Spleen (tissue), 11 donors: Measurements from ENCODE around the gene MCM9. TPM values are rescaled to one million over a fixed set of nuclear protein-coding genes. Genes with fewer than 3 reads are reported as not detected.
A peak's percentile ranks its signal among the peaks of the same experiment; 100 is the strongest.

Source experiments
- DNase-seq: peaks from one replicate; pipeline ENCODE4 v3.0.0-alpha.2; 2020
- H3K27ac ChIP-seq, 8 donors: fragments of 200-600 bp; sonication (generic) in 7 of 8; 1 replicate in 4 of 8; 2 replicates in 4 of 8; pipeline versions ENCODE4 v1.5.0 to v1.8.0; 2016 to 2021; ENCODE audit warnings: inconsistent platforms in 4 of 8, mild to moderate bottlenecking in 4 of 8, moderate library complexity in 1 of 8
- H3K27me3 ChIP-seq, 7 donors: fragments of 200-600 bp; sonication (generic) in 6 of 7; replicated peaks in 1 of 7; 1 replicate in 4 of 7; 2 replicates in 3 of 7; pipeline versions ENCODE4 v1.5.0 to v1.8.0; 2016 to 2021; ENCODE audit warnings: inconsistent platforms in 3 of 7, mild to moderate bottlenecking in 1 of 7
- H3K36me3 ChIP-seq, 6 donors: fragments of 200-600 bp; sonication (generic) in 5 of 6; 1 replicate in 4 of 6; 2 replicates in 2 of 6; pipeline versions ENCODE4 v1.5.0 to v1.8.0; 2016 to 2021; ENCODE audit warnings: inconsistent platforms in 2 of 6
- H3K4me1 ChIP-seq, 6 donors: fragments of 200-600 bp; sonication (generic) in 5 of 6; 1 replicate in 3 of 6; 2 replicates in 3 of 6; pipeline versions ENCODE4 v1.5.0 to v1.8.0; 2016 to 2021; ENCODE audit warnings: inconsistent platforms in 3 of 6
- H3K4me3 ChIP-seq, 8 donors: fragments of 200-600 bp; sonication (generic) in 7 of 8; 1 replicate in 4 of 8; 2 replicates in 4 of 8; pipeline versions ENCODE4 v1.5.0 to v1.8.0; 2016 to 2021; ENCODE audit warnings: inconsistent platforms in 4 of 8, mild to moderate bottlenecking in 4 of 8, moderate library complexity in 2 of 8
- H3K9me3 ChIP-seq, 8 donors: fragments of 200-600 bp; sonication (generic) in 7 of 8; 1 replicate in 4 of 8; 2 replicates in 4 of 8; pipeline versions ENCODE4 v1.5.0 to v1.8.0; 2016 to 2021; ENCODE audit warnings: inconsistent platforms in 4 of 8
- POLR2A ChIP-seq, 3 donors: fragments of 450-650 bp; IDR thresholded peaks; one replicate each; pipeline ENCODE4 v1.5.1; 2017; ENCODE audit warnings: antibody characterized with exemption in 3 of 3, mild to moderate bottlenecking in 1 of 3
- POLR2AphosphoS5 ChIP-seq, 3 donors: sonication (generic); formaldehyde crosslinking; IDR thresholded peaks; one replicate each; pipeline ENCODE4 v1.5.1; 2017; ENCODE audit warnings: antibody characterized with exemption in 3 of 3
- WGBS, 5 donors: extraction: QIAGEN DNeasy Blood & Tissue Kit in 3 of 5; methylation state at CpG; one replicate each; pipeline versions ENCODE4 v1.1.5 to v1.1.7; 2013 to 2018; 5-methylcytosine and 5-hydroxymethylcytosine counted together
- intact Hi-C: fragments of 100-400 bp; cut with DNase I; formaldehyde crosslinking; loops from one replicate; pipeline ENCODE4 v1.15.0; 2023; ENCODE audit warnings: low total_unique reads
- polyA plus RNA-seq, 3 donors: library from polyadenylated mRNA; stranded (reverse); fragments of 200-250 nt; gene quantifications; one replicate each; pipeline ENCODE4 v1.2.1, GENCODE V29; 2013
- total RNA-seq, 7 donors: library from RNA; depleted of rRNA in 3 of 7; stranded (reverse); fragments of >200 nt in 3 of 7; fragmentation: NEBNext Ultra II Directional in 4 of 7; extraction: Animal tissue kit (Norgen Biotek cat#: 25700) in 4 of 7; gene quantifications; one replicate each; pipeline versions ENCODE4 v1.1.0 to v1.2.1, GENCODE V29; 2016 to 2021
- TF ChIP-seq, protein P1 (sequence below), 11 experiments: fragments of 200-600 bp in 7 of 11; fragments of 450-650 bp in 4 of 11; sonication (generic) in 4 of 11; IDR thresholded peaks in 8 of 11; conservative IDR thresholded peaks in 3 of 11; 1 replicate in 7 of 11; 2 replicates in 4 of 11; pipeline versions ENCODE4 v1.4.0 to v1.8.0; 2016 to 2021; ENCODE audit warnings: antibody characterized with exemption in 11 of 11, inconsistent platforms in 4 of 11, mild to moderate bottlenecking in 1 of 11
- donor health status: healthy with polysubstance abuse.
- donor health status: DM: no; HTN: no; CAD: no; lungs with moderate emphysema.
- donor health status: DM: no; HTN: no; CAD: no.
- donor health status: Bipolar disorder and iron deficiency.
- donor health status: healthy.
- donor health status: DM: no; HTN: no; CAD: no.
- donor health status: DM: yes; HTN: yes; CAD: no.

The MCM9 gene
- total and polyA plus RNA-seq, 10 donors: 3.7 to 33.6 (median 21.5) TPM

DNA sequence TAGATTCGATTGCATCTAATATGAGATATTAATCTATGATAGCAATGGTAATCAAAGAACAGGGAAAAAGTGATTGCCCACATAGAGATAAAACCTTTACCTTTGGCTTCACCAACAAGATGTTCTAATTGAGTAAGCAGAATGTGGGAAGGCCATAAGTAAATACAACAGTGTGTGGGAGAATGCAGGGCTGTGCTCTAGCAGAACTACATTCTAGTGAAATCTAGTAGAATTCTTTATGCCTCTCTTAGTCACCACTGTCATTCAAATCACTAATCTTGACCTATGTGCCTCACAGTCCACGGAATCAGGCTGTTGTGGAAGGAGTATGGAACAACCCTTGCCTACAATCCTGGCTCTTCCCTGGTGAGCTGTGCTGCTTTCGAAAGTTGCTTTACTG is 30.4 kb upstream of the MCM9 start:
- intact Hi-C loops: loop anchor here (5.0 kb wide), 1 partner anchor 142 kb away; no protein-coding TSS in a partner anchor
- H3K27ac ChIP-seq: no peak overlapping the region
- H3K36me3 ChIP-seq: no peaks in the 10 kb centered on the region
- no peak for DNase-seq
- TF ChIP-seq POLR2A (IDR thresholded peaks at IDR 0.05) (no peak), POLR2AphosphoS5 (IDR thresholded peaks at IDR 0.05) (no peak)
- TF ChIP-seq, protein P1, sequence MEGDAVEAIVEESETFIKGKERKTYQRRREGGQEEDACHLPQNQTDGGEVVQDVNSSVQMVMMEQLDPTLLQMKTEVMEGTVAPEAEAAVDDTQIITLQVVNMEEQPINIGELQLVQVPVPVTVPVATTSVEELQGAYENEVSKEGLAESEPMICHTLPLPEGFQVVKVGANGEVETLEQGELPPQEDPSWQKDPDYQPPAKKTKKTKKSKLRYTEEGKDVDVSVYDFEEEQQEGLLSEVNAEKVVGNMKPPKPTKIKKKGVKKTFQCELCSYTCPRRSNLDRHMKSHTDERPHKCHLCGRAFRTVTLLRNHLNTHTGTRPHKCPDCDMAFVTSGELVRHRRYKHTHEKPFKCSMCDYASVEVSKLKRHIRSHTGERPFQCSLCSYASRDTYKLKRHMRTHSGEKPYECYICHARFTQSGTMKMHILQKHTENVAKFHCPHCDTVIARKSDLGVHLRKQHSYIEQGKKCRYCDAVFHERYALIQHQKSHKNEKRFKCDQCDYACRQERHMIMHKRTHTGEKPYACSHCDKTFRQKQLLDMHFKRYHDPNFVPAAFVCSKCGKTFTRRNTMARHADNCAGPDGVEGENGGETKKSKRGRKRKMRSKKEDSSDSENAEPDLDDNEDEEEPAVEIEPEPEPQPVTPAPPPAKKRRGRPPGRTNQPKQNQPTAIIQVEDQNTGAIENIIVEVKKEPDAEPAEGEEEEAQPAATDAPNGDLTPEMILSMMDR (IDR thresholded peaks at IDR 0.05 in 8 of 11, conservative IDR thresholded peaks at IDR 0.05 in 3 of 11): no peak
- H3K4me1 ChIP-seq: no peaks in the 10 kb centered on the region
- no peak overlapping the region for H3K4me3 ChIP-seq
- H3K9me3 ChIP-seq: no peaks in the 10 kb centered on the region
- WGBS, 5 donors: 85 to 93% (median 92%) methylated on average over 3 of the region's 3 CpGs
- H3K27me3 ChIP-seq: no peaks in the 10 kb centered on the region

DNA sequence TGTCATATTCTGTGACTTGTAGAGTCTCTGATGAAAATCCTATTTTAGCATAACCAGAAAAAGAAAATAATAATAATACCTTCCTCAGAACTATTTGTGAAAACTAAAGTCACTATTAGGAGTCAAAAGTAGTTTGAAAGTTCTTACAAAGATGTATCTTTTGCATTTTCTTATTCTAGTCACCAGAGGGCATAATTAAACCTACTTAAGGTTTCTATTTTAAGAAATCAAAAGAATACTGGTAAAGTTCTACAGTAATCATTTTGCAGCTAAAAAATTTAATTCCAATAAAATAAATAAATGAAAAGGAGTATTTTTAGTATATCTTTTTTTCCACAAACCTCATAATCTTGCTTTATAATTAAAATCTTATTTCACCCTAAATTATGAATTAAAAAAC is 28.0 kb upstream of the MCM9 start:
- no peak for TF ChIP-seq POLR2A (IDR thresholded peaks at IDR 0.05)
- TF ChIP-seq, protein P1 (IDR thresholded peaks at IDR 0.05 in 8 of 11, conservative IDR thresholded peaks at IDR 0.05 in 3 of 11): peak in 3 of 11 experiments; percentile 11 to 21 (median 13)
- Histone ChIP-seq H3K9me3 (no peaks in the 10 kb centered on the region), H3K27me3 (no peaks in the 10 kb centered on the region), H3K4me3 (no peak overlapping the region), H3K4me1 (no peaks in the 10 kb centered on the region), H3K27ac (no peak overlapping the region), H3K36me3 (no peaks in the 10 kb centered on the region)
- DNase-seq: no peak
- intact Hi-C loops: no loop called here

DNA sequence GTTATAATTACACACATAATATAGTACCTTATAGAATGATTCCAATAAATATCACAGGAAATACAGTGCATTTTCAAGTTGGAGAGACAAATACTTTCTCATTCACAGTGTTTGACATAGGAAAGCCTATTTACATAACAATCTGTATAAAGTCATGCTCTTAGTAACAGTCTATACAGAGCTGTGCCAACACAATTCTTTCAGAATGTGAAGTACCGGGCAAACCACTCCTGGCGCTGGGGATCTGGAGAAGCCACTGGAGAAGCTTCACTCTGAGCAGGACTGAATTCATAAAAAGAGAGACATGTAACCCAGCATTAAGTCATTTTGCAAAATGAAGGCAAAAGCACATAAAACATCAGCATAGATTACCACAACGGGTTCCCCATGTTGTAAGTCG is 24.9 kb upstream of the MCM9 start:
- intact Hi-C loops: no loop called here
- WGBS, 5 donors: 87 to 97% (median 95%) methylated on average over 4 of the region's 4 CpGs
- TF ChIP-seq, protein P1 (IDR thresholded peaks at IDR 0.05 in 8 of 11, conservative IDR thresholded peaks at IDR 0.05 in 3 of 11): no peak
- TF ChIP-seq POLR2AphosphoS5 (IDR thresholded peaks at IDR 0.05) (no peak), POLR2A (IDR thresholded peaks at IDR 0.05) (no peak)

DNA sequence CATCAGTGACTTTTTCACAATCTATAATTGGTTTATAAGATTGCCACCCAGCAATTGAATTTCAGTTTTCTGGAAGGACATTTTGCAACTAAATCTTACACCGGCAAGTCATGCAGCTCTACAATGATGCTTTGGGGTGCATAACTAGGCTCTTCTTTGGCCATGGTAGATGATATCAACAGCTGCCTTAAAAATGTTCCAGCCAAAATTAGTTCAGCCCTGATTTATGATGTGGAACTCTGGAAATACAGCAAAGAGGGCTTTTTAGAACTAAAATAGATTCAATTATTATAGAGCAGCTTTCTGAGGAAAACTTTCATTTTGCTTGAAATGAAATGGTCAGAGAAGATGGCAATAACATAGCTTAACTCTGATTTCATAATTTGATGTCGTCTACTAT is 18.4 kb upstream of the MCM9 start:
- Histone ChIP-seq H3K4me3 (no peak overlapping the region), H3K36me3 (no peaks in the 10 kb centered on the region), H3K27me3 (no peaks in the 10 kb centered on the region), H3K9me3 (peaks cover 0 to 30% (median under 1%) of the 10 kb centered on the region in 8 donors), H3K27ac (no peak overlapping the region), H3K4me1 (no peaks in the 10 kb centered on the region)
- no peak for DNase-seq
- 62 to 95% (median 88%) methylated on average over 2 of the region's 2 CpGs for WGBS, 5 donors
- intact Hi-C loops: no loop called here
- no peak for TF ChIP-seq POLR2AphosphoS5 (IDR thresholded peaks at IDR 0.05)
- no peak for TF ChIP-seq POLR2A (IDR thresholded peaks at IDR 0.05)
- TF ChIP-seq, protein P1 (IDR thresholded peaks at IDR 0.05 in 8 of 11, conservative IDR thresholded peaks at IDR 0.05 in 3 of 11): no peak

More for the DNA sequence above, 24.9 kb upstream of the MCM9 start:
- H3K27me3 ChIP-seq: no peaks in the 10 kb centered on the region
- no peaks in the 10 kb centered on the region for H3K9me3 ChIP-seq
- no peak overlapping the region for H3K27ac ChIP-seq
- no peaks in the 10 kb centered on the region for H3K36me3 ChIP-seq
- no peak overlapping the region for H3K4me3 ChIP-seq
- no peak for DNase-seq
- no peaks in the 10 kb centered on the region for H3K4me1 ChIP-seq
